ENCODE results near the gene CD59. TPM values are rescaled to one million over a fixed set of nuclear protein-coding genes. Genes with fewer than 3 reads are reported as not detected.

CD59 gene
- total and polyA plus RNA-seq, 5 experiments from 2014 or later: 36.2 to 66.8 (median 53.7) TPM

DNA sequence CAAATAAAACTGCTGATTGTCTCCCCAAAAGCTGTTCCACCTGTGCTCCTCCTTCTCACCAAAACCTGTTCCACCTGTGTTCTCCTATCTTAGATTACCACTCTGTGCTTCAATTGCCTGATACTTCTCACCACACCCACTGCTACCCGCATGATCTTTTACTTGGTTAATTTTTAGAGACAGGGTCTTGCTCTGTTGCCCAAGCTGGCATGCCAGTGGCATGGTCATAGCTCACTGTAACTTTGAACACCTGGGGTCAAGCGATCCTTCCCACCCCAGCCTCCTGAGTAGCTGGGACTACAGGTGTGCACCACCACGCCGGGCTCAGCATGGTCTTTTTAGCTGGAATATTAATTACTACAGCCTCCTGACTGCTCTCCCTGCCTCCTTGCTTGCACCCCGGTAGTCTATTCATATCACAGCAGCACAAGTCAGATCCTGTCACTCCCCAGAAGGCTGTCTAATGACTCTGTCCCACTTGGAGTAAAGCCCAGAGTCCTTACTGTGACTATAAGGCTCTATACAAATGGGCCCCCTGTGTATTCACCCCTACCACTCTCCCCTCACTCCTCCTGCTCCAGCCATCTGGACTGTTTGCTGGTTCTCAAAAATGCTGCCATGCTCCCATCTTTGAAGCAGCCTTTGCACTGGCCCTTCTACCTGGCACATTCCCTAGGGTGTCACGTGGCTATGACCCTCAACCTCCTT, 39.1 kb downstream of the CD59 start:
- Mint-ChIP-seq H3K9me3 (no peaks in the 10 kb centered on the region), H3K27ac (no peak overlapping the region), H3K4me1 (peaks cover 18 to 30% (median 20%) of the 10 kb centered on the region in 4 donors), H3K4me3 (no peak overlapping the region), H3K27me3 (peaks cover 0 to 12% (median 7%) of the 10 kb centered on the region in 5 donors), H3K36me3 (no peaks in the 10 kb centered on the region)
- no peak for DNase-seq
- POLR2A ChIA-PET: interaction anchor here (0.6 kb wide), 1 partner anchor 624 kb away, joined by 3 read pairs; no protein-coding TSS in a partner anchor
- ATAC-seq: no peak

DNA sequence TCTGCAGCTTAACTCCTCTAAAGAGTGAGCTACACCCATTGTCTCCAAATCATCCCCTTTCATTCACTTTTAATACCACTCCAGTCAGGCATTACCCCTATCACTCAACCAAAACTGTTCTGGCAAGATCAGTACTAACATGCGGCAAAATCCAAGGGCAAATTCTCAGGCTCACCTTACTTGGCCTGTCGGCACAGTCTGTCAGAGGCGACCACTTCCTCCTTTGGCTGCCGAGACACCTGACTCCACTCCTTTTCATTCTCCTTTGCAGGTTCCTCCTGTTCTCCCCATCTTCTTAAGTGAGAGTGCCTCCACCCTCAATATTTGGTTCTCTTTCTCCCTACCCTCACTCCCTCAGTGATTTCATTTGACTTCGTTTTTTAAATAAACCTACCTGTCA, 39.8 kb downstream of the CD59 start:
- Mint-ChIP-seq H3K9me3 (no peaks in the 10 kb centered on the region), H3K4me1 (peaks cover 15 to 26% (median 18%) of the 10 kb centered on the region in 4 donors), H3K36me3 (no peaks in the 10 kb centered on the region), H3K27ac (peak overlapping the region in 1 of 10 donors; percentile 20), H3K4me3 (no peak overlapping the region), H3K27me3 (peaks cover 0 to 12% (median 7%) of the 10 kb centered on the region in 5 donors)
- POLR2A ChIA-PET: no interaction called here
- ATAC-seq (no peak), DNase-seq (peak in 3 of 10 donors; percentile 5 to 15 (median 11))

DNA sequence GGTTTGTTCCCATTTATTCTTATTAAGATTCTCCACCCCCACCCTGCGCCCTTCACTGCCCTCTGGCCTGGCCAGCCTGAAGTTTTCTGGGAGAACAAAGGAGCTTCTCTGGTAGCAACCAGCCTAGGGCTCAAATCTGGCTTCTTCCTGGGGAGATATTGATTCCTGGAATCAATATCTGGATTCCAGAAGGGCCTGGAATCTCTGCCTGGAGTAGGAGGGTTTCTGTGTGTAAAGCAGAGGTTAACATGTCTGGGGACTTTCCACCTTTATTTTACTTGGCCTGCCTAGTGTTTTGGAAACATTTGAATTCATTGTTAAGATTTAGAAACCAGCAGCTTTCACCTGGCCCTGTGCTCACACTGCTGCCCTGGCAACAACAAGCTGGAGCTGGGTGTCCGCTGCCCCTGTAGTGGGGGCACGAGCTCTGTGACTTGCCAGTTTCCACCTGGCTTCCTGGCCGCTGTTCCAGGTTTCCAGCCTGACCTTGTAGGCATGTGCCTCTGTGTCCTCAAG, 41.1 kb downstream of the CD59 start:
- Mint-ChIP-seq H3K36me3 (no peaks in the 10 kb centered on the region), H3K4me1 (peaks cover 8 to 18% (median 12%) of the 10 kb centered on the region in 4 donors), H3K9me3 (no peaks in the 10 kb centered on the region), H3K4me3 (no peak overlapping the region), H3K27me3 (peaks cover 0 to 12% (median 7%) of the 10 kb centered on the region in 5 donors), H3K27ac (no peak overlapping the region)
- no peak for ATAC-seq
- POLR2A ChIA-PET: interaction anchor here (1.0 kb wide), 1 partner anchor 44 kb away, joined by 3 read pairs; no protein-coding TSS in a partner anchor
- DNase-seq: no peak

GRCh38 chr11:33694346-33695050, 41.7 kb downstream of the CD59 start:
- peaks cover 4 to 12% (median 7%) of the 10 kb centered on the region in 4 donors for H3K4me1 Mint-ChIP-seq
- no peak overlapping the region for H3K27ac Mint-ChIP-seq
- H3K4me3 Mint-ChIP-seq: no peak overlapping the region
- no peaks in the 10 kb centered on the region for H3K36me3 Mint-ChIP-seq
- H3K9me3 Mint-ChIP-seq: no peaks in the 10 kb centered on the region
- DNase-seq: no peak
- no peak for ATAC-seq
- POLR2A ChIA-PET: interaction anchor here (1.0 kb wide), 1 partner anchor 44 kb away, joined by 3 read pairs; no protein-coding TSS in a partner anchor
- H3K27me3 Mint-ChIP-seq: peaks cover 0 to 12% (median 7%) of the 10 kb centered on the region in 5 donors

DNA sequence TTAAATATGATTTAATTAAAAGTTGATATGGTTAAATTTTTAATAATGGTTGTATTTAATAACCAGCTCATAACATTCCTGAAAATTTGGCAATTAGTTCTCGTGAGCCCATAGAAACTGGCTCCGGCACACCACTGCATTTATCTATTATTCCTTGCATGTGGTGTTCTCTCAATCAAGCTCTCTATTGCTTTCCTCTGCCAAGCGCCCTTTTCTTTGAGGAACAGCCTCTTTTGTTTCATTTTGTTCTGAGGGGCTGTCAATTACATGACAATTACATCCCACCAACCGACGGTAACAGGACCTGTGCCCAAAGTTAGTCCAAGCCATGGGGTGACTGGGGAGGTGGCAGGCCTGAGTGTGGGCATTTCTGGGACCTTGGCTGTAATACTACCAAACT, 43.7 kb downstream of the CD59 start:
- ATAC-seq: no peak
- H3K4me3 Mint-ChIP-seq: no peak overlapping the region
- POLR2A ChIA-PET: no interaction called here
- H3K27me3 Mint-ChIP-seq: peaks cover 0 to 12% (median 7%) of the 10 kb centered on the region in 5 donors
- peaks cover 0 to 1% (median 0%) of the 10 kb centered on the region in 3 donors for H3K36me3 Mint-ChIP-seq
- no peak overlapping the region for H3K27ac Mint-ChIP-seq
- no peak for DNase-seq
- peaks cover 4 to 11% (median 7%) of the 10 kb centered on the region in 4 donors for H3K4me1 Mint-ChIP-seq
- peaks cover 0 to 4% (median 0%) of the 10 kb centered on the region in 9 donors for H3K9me3 Mint-ChIP-seq

DNA sequence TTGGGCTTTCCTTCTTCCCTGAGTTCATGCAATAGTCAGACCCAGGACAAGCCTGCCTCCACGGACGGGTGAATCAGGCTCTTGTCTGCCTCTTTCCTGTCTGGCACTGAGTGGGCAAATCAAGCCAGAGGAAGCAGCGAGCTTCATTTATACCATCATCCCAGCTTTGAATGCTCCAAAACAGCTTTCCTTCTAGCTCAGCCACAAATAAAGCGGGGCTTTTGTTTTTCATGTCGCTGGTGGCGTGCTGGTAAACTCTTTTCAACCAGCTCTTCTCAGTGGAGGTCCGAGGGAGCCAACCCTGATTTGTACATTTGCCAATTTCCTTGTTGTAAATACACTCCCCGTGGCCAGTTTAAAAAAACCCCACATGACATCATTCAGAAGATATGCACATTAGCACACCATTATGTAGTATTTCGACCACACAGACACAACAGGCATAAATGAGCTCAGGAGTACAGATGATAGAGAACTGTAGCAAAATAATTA, 44.2 kb downstream of the CD59 start:
- Mint-ChIP-seq H3K4me1 (peaks cover 4 to 11% (median 7%) of the 10 kb centered on the region in 4 donors), H3K27me3 (peaks cover 0 to 12% (median 8%) of the 10 kb centered on the region in 5 donors), H3K36me3 (peaks cover 0 to 5% (median 4%) of the 10 kb centered on the region in 3 donors), H3K27ac (no peak overlapping the region), H3K9me3 (peaks cover 0 to 8% (median 3%) of the 10 kb centered on the region in 9 donors), H3K4me3 (no peak overlapping the region)
- ATAC-seq (no peak), DNase-seq (no peak)
- POLR2A ChIA-PET: no interaction called here

GRCh38 chr11:33691066-33691864, 45.0 kb downstream of the CD59 start:
- H3K27ac Mint-ChIP-seq: no peak overlapping the region
- H3K9me3 Mint-ChIP-seq: peaks cover 0 to 9% (median 3%) of the 10 kb centered on the region in 9 donors

GRCh38 chr11:33690290-33691065, 45.7 kb downstream of the CD59 start:
- H3K4me3 Mint-ChIP-seq: no peak overlapping the region
- H3K36me3 Mint-ChIP-seq: peaks cover 0 to 5% (median 4%) of the 10 kb centered on the region in 3 donors
- POLR2A ChIA-PET: no interaction called here
- DNase-seq (no peak), ATAC-seq (no peak)
- H3K27ac Mint-ChIP-seq: no peak overlapping the region
- H3K9me3 Mint-ChIP-seq: peaks cover 0 to 9% (median 3%) of the 10 kb centered on the region in 9 donors
- H3K4me1 Mint-ChIP-seq: no peaks in the 10 kb centered on the region
- H3K27me3 Mint-ChIP-seq: peaks cover 6 to 12% (median 10%) of the 10 kb centered on the region in 5 donors

More at GRCh38 chr11:33691066-33691864, 45.0 kb downstream of the CD59 start:
- Mint-ChIP-seq H3K36me3 (peaks cover 0 to 5% (median 4%) of the 10 kb centered on the region in 3 donors), H3K4me3 (no peak overlapping the region), H3K27me3 (peaks cover 6 to 12% (median 8%) of the 10 kb centered on the region in 5 donors), H3K4me1 (peaks cover under 1 to 3% (median 2%) of the 10 kb centered on the region in 4 donors)
- DNase-seq (no peak), ATAC-seq (no peak)
- POLR2A ChIA-PET: no interaction called here

DNA sequence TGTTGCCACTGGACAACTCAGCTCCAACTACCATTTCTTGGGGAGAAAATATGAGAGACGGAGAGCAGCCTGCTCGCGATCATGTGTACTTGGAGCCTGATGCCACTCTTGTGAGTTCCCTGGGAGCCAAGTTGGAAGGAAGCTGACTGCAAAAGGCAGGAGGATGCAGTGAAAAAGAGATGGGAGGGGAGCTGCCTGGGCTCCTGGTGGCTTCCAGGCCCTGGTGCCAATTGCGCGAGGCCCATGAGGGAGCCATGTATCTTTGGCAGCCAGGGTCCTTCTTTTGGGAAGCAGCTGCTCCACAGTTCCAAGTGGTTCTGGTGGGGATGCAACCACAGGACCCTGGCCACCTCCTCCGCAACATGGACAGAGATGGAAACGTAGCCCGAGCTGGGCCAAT, 46.7 kb downstream of the CD59 start:
- Mint-ChIP-seq H3K4me3 (no peak overlapping the region), H3K27me3 (peaks cover 6 to 18% (median 14%) of the 10 kb centered on the region in 5 donors), H3K36me3 (peaks cover 0 to 5% (median 4%) of the 10 kb centered on the region in 3 donors), H3K4me1 (no peaks in the 10 kb centered on the region), H3K27ac (no peak overlapping the region), H3K9me3 (peaks cover 0 to 9% (median 3%) of the 10 kb centered on the region in 9 donors)
- ATAC-seq (no peak), DNase-seq (no peak)
- POLR2A ChIA-PET: no interaction called here

DNA sequence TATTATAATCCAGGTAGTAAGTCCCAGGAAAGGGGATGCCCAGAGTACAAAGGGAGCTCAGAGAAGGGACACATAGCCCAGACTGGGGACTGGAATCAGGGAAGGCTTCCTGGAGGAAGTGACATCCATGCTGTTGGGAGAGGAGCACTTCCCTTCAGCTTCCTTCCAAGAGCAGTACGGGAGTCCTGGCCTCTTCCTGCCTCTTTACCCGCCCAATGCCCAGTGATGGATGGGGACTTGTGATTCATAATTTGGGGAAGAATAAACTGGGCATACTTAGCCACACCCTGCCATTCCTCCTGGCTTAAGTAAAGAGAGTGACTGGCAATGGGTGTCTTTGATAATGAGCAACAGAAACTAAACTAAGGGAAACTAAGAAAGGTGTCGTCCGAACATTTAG, 47.1 kb downstream of the CD59 start:
- Mint-ChIP-seq H3K27ac (no peak overlapping the region), H3K9me3 (peaks cover 0 to 9% (median 3%) of the 10 kb centered on the region in 9 donors), H3K27me3 (peaks cover 10 to 22% (median 18%) of the 10 kb centered on the region in 5 donors), H3K4me3 (no peak overlapping the region), H3K36me3 (peaks cover 0 to 5% (median 4%) of the 10 kb centered on the region in 3 donors), H3K4me1 (no peaks in the 10 kb centered on the region)
- POLR2A ChIA-PET: interaction anchor here (0.6 kb wide), 1 partner anchor 13 kb away, joined by 3 read pairs; no protein-coding TSS in a partner anchor
- DNase-seq: no peak
- ATAC-seq: no peak

DNA sequence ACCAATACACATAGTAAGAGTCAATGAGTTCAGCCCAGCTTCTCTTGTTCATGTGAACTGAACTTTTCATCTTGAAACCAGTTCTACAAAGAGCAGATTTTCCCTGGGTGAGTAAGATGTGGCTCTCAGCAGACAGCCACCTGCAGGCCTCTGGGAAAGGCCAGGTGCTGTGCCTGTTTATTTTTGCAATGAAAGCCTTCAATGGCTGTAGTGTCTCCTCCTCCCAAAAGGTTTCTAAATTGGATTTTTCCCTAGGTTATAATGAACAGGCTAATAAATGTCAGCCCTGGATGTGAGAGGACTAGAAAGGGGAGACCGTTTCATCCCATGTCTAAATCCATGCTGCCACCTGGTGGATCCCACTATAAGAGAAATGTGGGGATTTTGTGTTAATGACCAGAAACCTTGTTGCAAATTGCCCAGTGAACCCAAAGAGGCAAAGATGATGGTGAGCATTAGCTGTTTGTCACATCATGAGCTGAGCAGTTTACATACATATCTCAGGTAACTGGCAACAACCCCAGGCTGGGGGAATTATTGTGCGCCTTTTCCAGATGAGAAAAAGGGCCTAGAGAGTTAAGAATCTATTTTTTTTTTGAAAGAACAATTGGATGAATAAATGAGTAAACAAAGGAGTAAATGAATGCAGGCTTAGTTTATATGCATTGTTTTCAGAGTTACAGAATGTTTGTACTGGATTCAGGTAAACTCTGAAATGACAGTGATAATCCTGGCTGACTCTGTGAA, 48.3 kb downstream of the CD59 start:
- H3K4me3 Mint-ChIP-seq: no peak overlapping the region
- peaks cover 12 to 28% (median 23%) of the 10 kb centered on the region in 5 donors for H3K27me3 Mint-ChIP-seq
- POLR2A ChIA-PET: no interaction called here
- no peak overlapping the region for H3K27ac Mint-ChIP-seq
- H3K9me3 Mint-ChIP-seq: peaks cover 0 to 9% (median 3%) of the 10 kb centered on the region in 9 donors
- no peak for DNase-seq
- ATAC-seq: no peak
- H3K36me3 Mint-ChIP-seq: peaks cover 0 to 5% (median 4%) of the 10 kb centered on the region in 3 donors
- H3K4me1 Mint-ChIP-seq: no peaks in the 10 kb centered on the region
